Spleen (tissue), 11 donors: ENCODE measurements around the gene TRIML1. TPM values are rescaled to one million over a fixed set of nuclear protein-coding genes. Genes with fewer than 3 reads are reported as not detected.

Experiments used
- polyA plus RNA-seq, 3 donors: library from polyadenylated mRNA; stranded (reverse); fragments of 200-250 nt; gene quantifications; one replicate each; pipeline ENCODE4 v1.2.1, GENCODE V29; 2013
- small RNA-seq, 4 donors: library from RNA; depleted of rRNA; stranded (forward); fragments of <200 nt; gene quantifications; one replicate each; pipeline ENCODE3, GENCODE V24; 2016
- total RNA-seq, 7 donors: library from RNA; depleted of rRNA in 3 of 7; stranded (reverse); fragments of >200 nt in 3 of 7; fragmentation: NEBNext Ultra II Directional in 4 of 7; extraction: Animal tissue kit (Norgen Biotek cat#: 25700) in 4 of 7; gene quantifications; one replicate each; pipeline versions ENCODE4 v1.1.0 to v1.2.1, GENCODE V29; 2016 to 2021
- donor health status: healthy with polysubstance abuse.
- donor health status: DM: no; HTN: no; CAD: no; lungs with moderate emphysema.
- donor health status: DM: no; HTN: no; CAD: no.
- donor health status: Bipolar disorder and iron deficiency.
- donor health status: healthy.
- donor health status: DM: no; HTN: no; CAD: no.
- donor health status: DM: yes; HTN: yes; CAD: no.

Gene TRIML1
- total and polyA plus RNA-seq, 10 donors, result not detected

Small RNA genes within 50 kb of the gene (small RNA-seq; reads per million reads assigned to genes)
- gene RNU6-173P, result 0 reads per million in 4 donors

Other genes starting within 250 kb of the TRIML1 start
- not detected for gene ZFP42, start 143.7 kb upstream of the TRIML1 start, total RNA-seq
- not detected for gene ZFP42, start 143.7 kb upstream of the TRIML1 start, polyA plus RNA-seq
- not detected for gene TRIML2, start 29.8 kb upstream of the TRIML1 start, total RNA-seq
- gene TRIML2, start 29.8 kb upstream of the TRIML1 start, polyA plus RNA-seq, result not detected